OCI-LY7 (cell line): ENCODE measurements around the gene STAT4.

Source experiments
- CTCF ChIP-seq: fragments of 200-600 bp; sonication (generic); conservative IDR thresholded peaks from 2 replicates; pipeline ENCODE4 v1.5.1; 2014; ENCODE audit warnings: mild to moderate bottlenecking, antibody characterized with exemption, low read length, moderate library complexity, mixed read lengths
- EZH2phosphoT487 ChIP-seq: fragments of 200-600 bp; sonication (generic); IDR thresholded peaks from 2 replicates; pipeline ENCODE4 v1.6.1; 2018; ENCODE audit warnings: low read depth, borderline replicate concordance, mild to moderate bottlenecking, mixed run types, antibody characterized with exemption, low read length, moderate library complexity, mixed read lengths

- TF ChIP-seq CTCF = no peak
- no peak for TF ChIP-seq EZH2phosphoT487
Measured at GRCh38 chr2:191152482-191153240, 1.9 kb upstream of the STAT4 start.
